Ascending aorta (tissue), 2 donors: ENCODE measurements around the gene ACTA1. TPM values are rescaled to one million over a fixed set of nuclear protein-coding genes. Genes with fewer than 3 reads are reported as not detected.
A peak's percentile ranks its signal among the peaks of the same experiment; 100 is the strongest.

Experiments used
- DNase-seq, 2 donors: peaks; one replicate each; pipeline ENCODE4 v3.0.0-alpha.2; 2019; ENCODE audit warnings: low spot score in 2 of 2
- H3K27ac ChIP-seq, 2 donors: fragments of 200-600 bp; sonication (generic); one replicate each; pipeline ENCODE4 v1.5.1; 2016 to 2017; ENCODE audit warnings: mild to moderate bottlenecking in 1 of 2
- H3K27me3 ChIP-seq: fragments of 200-600 bp; sonication (generic); one replicate; pipeline ENCODE4 v1.5.1; 2017
- H3K36me3 ChIP-seq, 2 donors: fragments of 200-600 bp; sonication (generic); one replicate each; pipeline ENCODE4 v1.5.1; 2016
- H3K4me1 ChIP-seq, 2 donors: fragments of 200-600 bp; sonication (generic); one replicate each; pipeline ENCODE4 v1.5.1; 2016 to 2017; ENCODE audit warnings: mild to moderate bottlenecking in 1 of 2
- H3K4me3 ChIP-seq, 2 donors: fragments of 200-600 bp; sonication (generic); one replicate each; pipeline ENCODE4 v1.5.1; 2016 to 2017; ENCODE audit warnings: mild to moderate bottlenecking in 1 of 2
- H3K9me3 ChIP-seq, 2 donors: fragments of 200-600 bp; sonication (generic); one replicate each; pipeline ENCODE4 v1.5.1; 2016
- CTCF ChIP-seq, 3 experiments: fragments of 200-600 bp in 2 of 3; fragments of 450-650 bp in 1 of 3; sonication (generic) in 2 of 3; IDR thresholded peaks; one replicate each; pipeline ENCODE4 v1.5.1; 2016 to 2019; ENCODE audit warnings: antibody characterized with exemption in 3 of 3, mild to moderate bottlenecking in 1 of 3, moderate library complexity in 1 of 3
- intact Hi-C: fragments of 100-400 bp; cut with DNase I; formaldehyde crosslinking; loops from one replicate; pipeline ENCODE4 v1.15.1; 2023
- total RNA-seq: library from RNA; depleted of rRNA; stranded (reverse); fragments of >200 nt; gene quantifications from one replicate; pipeline ENCODE4 v1.1.0, GENCODE V29; 2016

Gene ACTA1
- total RNA-seq, 1 donor from 2014 or later: not detected

- Histone ChIP-seq H3K36me3 (peaks cover 34 to 67% of the 10 kb centered on the region in 2 donors), H3K4me3 (no peak overlapping the region), H3K9me3 (no peaks in the 10 kb centered on the region), H3K27ac (no peak overlapping the region), H3K27me3 (no peaks in the 10 kb centered on the region), H3K4me1 (no peaks in the 10 kb centered on the region)
- no peak for DNase-seq
- intact Hi-C loops: loop anchor here (2.0 kb wide), 1 partner anchor 194 kb away; no protein-coding TSS in a partner anchor
- peak; percentile 28 to 49 (median 30) for TF ChIP-seq CTCF (IDR thresholded peaks at IDR 0.05)
These were observed 19.3 kb upstream of the ACTA1 start for GRCh38 chr1:229452956-229453801.

- no peaks in the 10 kb centered on the region for H3K9me3 ChIP-seq
- no peak for DNase-seq
- no peaks in the 10 kb centered on the region for H3K4me1 ChIP-seq
- no peaks in the 10 kb centered on the region for H3K27me3 ChIP-seq
- TF ChIP-seq CTCF (IDR thresholded peaks at IDR 0.05): no peak
- H3K27ac ChIP-seq: no peak overlapping the region
- peaks cover 45 to 72% of the 10 kb centered on the region in 2 donors for H3K36me3 ChIP-seq
- H3K4me3 ChIP-seq: no peak overlapping the region
- intact Hi-C loops: no loop called here
These were observed 15.0 kb upstream of the ACTA1 start for GRCh38 chr1:229448845-229449244.

- TF ChIP-seq CTCF (IDR thresholded peaks at IDR 0.05): no peak
These were observed 14.5 kb upstream of the ACTA1 start for GRCh38 chr1:229448354-229448753.

GRCh38 chr1:229447809-229448252, 13.9 kb upstream of the ACTA1 start:
- no peak overlapping the region for H3K4me3 ChIP-seq
- H3K9me3 ChIP-seq: no peaks in the 10 kb centered on the region
- DNase-seq: no peak
- H3K4me1 ChIP-seq: no peaks in the 10 kb centered on the region
- H3K27me3 ChIP-seq: no peaks in the 10 kb centered on the region
- H3K36me3 ChIP-seq: peaks cover 47 to 81% of the 10 kb centered on the region in 2 donors
- H3K27ac ChIP-seq: no peak overlapping the region
- intact Hi-C loops: no loop called here
- TF ChIP-seq CTCF (IDR thresholded peaks at IDR 0.05): no peak

More at GRCh38 chr1:229448354-229448753, 14.5 kb upstream of the ACTA1 start:
- peaks cover 47 to 76% of the 10 kb centered on the region in 2 donors for H3K36me3 ChIP-seq
- no peaks in the 10 kb centered on the region for H3K27me3 ChIP-seq
- intact Hi-C loops: no loop called here
- no peak for DNase-seq
- H3K4me3 ChIP-seq: no peak overlapping the region
- no peak overlapping the region for H3K27ac ChIP-seq
- H3K4me1 ChIP-seq: no peaks in the 10 kb centered on the region
- H3K9me3 ChIP-seq: no peaks in the 10 kb centered on the region

- no peak for TF ChIP-seq CTCF (IDR thresholded peaks at IDR 0.05)
- DNase-seq: no peak
- intact Hi-C loops: no loop called here
- H3K36me3 ChIP-seq: peaks cover 42 to 71% of the 10 kb centered on the region in 2 donors
- H3K27ac ChIP-seq: no peak overlapping the region
- H3K9me3 ChIP-seq: no peaks in the 10 kb centered on the region
- H3K4me1 ChIP-seq: no peaks in the 10 kb centered on the region
- H3K27me3 ChIP-seq: no peaks in the 10 kb centered on the region
- no peak overlapping the region for H3K4me3 ChIP-seq
These were observed 11.9 kb upstream of the ACTA1 start for GRCh38 chr1:229445828-229446227.
